GM19025 (cell line): ENCODE measurements around the gene TPM3.
"Not testable (repeated sequence)": the region's sequence is repeated elsewhere in the genome, so short reads cannot be mapped to it uniquely, and the experiment has no call there.

Source experiments
- ATAC-seq: cut with Tn5 transposase; IDR thresholded peaks from one replicate; pipeline ENCODE4 v1.9.1; 2021; ENCODE audit warnings: mild to moderate bottlenecking, low read depth, moderate library complexity; ENCODE audit not compliant: unreplicated experiment

The TPM3 gene

DNA sequence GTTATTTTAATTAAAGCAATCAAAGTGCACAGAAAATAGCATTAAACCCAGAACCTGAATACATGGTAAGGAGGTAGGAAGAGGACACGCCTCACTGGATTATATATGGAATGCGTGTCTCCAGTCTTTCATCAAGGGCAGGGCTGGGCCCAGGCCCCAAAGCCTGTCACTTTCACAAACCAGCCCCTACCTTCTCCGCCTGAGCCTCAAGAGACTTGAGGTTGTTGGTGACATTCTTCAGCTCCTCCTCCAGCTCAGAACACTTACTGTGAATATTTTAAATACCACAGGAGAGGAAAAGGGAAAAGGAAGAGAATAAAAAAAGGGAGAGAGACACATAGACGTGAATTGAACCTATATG is 20.7 kb downstream of the TPM3 start:
- ATAC-seq: no peak

DNA sequence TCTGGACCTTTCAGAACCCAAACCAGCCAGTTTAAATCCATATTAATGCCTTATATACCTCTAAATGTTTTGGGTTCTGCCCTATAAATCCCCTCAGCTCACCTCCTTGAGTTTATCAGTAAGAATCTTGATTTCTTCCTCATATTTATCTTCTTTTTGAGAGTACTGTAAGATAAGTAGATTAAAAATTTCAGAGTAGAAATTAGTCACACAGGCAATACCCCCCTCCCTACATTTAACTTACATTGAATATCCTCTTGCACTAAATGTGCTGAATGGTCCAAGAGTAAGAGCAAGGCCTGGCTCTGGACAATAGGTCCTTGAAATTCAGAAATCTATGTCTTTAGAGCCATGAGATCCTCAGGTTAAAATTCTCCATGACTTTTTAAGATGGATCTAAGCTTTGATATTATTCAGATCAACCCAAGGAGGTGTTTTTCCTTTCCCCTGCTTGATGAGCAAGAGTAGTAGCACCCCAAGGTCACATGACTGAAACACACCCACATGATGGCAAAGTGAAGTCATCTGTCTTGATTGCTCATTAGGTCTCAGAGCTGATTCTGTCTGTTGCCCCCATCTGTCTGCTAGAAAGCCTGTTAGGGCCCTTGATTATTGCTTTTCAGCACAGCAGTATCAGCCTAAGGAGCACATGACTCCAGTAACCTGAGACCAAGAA is 21.2 kb downstream of the TPM3 start:
- no peak for ATAC-seq

- no peak for ATAC-seq
Measured at GRCh38 chr1:154167461-154167860, 24.4 kb downstream of the TPM3 start.

DNA sequence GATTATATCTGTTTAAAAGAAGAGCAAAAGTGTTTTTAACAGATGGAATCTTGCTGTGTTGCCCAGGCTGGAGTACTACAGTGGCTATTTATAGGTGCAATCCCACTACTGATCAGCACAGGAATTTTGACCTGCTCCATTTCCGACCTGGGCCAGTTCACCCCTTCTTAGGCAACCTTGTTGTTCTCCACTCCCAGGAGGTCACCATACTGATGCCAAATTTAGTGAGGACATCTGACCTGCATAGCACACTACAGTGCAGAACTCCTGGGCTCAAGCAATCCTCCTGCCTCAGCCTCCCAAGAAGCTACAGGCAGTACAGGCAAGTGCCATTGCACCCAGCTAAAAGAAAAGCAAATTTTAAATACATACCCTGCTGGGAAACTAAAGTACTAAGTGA is 25.7 kb downstream of the TPM3 start:
- ATAC-seq: no peak

- no peak for ATAC-seq
Measured at GRCh38 chr1:154159554-154159953, 32.3 kb downstream of the TPM3 start.

DNA sequence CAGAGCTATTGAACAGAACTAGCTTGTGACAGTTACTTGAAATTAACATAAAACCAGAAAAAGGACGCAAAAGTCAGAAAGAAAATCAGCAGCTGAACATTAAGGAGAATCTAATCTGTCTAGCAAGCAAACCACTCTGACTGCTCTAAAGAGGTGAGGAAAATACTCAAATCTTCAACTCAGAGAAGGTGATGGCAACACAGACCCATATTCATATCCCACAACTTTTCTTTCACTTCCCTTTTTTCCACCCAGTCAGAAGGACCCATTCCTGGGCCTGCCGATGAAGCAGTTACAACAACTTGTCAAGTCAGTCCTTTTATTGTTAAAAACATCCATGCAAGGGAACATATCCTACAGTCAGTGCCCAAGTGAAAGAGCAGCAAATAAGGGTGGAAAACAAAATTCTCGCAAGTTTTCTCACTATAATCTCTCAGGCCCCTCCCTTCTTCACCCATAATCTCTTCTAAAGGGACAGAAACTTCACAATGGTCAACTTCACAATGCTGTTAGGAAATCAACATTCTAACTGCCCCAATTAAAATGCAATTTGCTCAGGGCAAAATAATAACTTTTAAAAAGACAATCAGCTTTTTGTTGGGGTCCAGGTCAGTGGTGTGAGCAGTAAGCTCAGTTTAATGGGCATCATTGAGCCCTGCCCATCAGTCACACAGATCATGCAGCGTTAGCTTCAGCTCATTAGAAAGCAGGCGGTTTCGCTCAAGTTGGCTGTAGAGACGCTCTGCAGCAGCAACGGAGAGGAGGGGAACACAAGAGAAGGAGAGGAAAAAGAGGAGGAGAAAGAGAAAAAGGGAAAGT is 33.4 kb downstream of the TPM3 start:
- ATAC-seq: no peak

- peak; percentile 75 for ATAC-seq
Measured at GRCh38 chr1:154157520-154158306, 34.2 kb downstream of the TPM3 start.

DNA sequence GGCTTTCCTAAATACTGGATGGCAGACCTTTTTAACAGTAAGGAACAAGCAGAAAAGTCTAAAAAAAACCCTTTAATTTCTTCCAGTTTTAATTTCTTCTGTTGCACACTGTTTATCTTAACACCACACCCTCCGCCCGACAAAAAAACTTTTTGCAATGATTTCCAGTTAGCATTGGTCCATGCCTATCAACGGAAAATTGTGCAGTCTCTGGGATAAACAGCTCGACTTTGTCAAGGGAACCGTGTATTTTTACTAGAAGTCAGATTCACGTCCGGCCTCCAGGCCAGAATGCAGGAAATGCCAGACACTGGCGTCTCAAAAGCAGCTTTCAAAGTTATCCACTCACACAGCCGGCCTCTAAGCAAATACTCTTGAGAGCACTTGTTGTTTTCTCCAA is 36.6 kb downstream of the TPM3 start:
- no peak for ATAC-seq

DNA sequence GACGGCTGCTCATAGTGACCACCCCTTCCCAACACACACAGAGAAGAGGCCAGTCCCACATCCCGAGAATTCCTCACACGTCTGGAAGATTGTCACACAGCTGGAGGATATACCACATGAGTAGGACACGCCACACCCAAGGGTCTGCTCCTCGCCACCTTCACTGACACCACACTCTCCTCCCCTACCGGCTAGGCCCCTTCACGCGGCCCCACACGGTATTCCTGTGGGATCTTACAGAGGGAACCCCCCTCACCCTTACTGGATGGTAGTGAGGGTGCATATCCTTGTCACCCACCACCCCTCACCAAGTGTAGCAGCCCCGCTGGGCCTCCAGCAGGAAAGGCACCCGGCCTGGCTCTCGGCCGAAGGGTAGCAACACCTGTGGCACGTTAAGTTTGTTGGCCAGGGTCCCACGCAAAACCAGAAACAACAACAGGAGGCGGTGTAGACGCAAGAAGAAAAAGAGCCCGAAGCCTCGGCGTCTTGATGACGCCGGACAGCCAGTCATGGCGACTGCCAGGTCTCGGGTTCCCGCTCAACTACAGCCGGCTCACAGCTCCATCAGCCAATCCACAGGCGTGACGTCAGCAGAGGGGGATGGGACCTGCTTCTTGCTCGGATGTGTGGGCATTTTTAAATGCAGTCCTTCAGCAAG is 37.2 kb downstream of the TPM3 start, which contains the start of gene NUP210L:
Gene NUP210L, minus strand, starts transcription at position 540 of the 658 bp plus-strand sequence.
- no peak for ATAC-seq

- ATAC-seq: no peak
Measured at GRCh38 chr1:154154053-154154452, 37.8 kb downstream of the TPM3 start.

DNA sequence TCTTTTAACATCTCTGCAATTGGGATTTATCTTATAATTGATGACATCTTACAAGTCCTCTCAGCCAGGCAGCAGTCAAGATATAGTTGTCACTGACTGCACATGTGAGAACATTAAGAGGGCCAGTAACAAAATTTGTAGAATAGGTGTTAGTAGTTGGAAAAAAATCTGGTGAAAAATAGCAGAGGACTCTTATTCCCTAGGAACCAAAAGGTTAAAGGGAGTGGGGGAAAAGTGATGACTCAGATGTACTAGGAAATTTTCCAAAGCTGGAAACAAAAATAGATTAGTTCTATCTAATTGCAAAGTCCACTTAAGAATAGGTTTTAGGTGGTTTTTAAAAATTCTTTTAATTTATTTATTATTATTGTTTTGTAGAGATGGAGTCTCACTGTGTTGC is 40.6 kb downstream of the TPM3 start:
- no peak for ATAC-seq

GRCh38 chr1:154148807-154149206 is 43.1 kb downstream of the TPM3 start:
- ATAC-seq: no peak

GRCh38 chr1:154147505-154147904 is 44.4 kb downstream of the TPM3 start:
- ATAC-seq: not testable (repeated sequence)

- no peak for ATAC-seq
Measured at GRCh38 chr1:154145986-154146385, 45.9 kb downstream of the TPM3 start.

- no peak for ATAC-seq
Measured at GRCh38 chr1:154142358-154142757, 49.5 kb downstream of the TPM3 start.

DNA sequence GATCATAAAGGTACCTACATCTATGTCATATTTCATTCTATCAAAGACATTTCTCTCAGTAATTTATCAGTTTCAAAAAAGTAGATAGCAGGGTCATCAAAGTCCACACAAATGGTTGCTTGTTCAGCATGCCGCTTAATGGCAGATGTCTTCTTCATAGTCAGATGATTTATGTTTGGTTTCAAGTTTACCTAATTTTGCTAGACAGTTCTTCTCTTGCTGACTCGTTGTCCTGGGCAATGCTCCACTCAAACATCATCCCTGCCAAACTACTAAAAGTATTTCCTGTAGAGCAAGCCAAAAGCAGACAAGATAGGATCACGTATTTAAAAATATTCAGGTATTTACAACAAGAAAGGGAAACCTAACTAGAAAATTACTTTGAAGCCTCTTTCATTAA is 50.7 kb downstream of the TPM3 start:
- ATAC-seq: no peak

GRCh38 chr1:154137888-154138287 is 54.0 kb downstream of the TPM3 start:
- ATAC-seq: no peak

GRCh38 chr1:154133256-154133655 is 58.6 kb downstream of the TPM3 start:
- ATAC-seq: no peak

GRCh38 chr1:154129391-154129970 is 62.4 kb downstream of the TPM3 start:
- ATAC-seq: no peak

GRCh38 chr1:154123205-154123604 is 68.7 kb downstream of the TPM3 start:
- ATAC-seq: not testable (repeated sequence)
